Lower leg skin (tissue), 4 donors: ENCODE data around the gene CACNB2. TPM values are rescaled to one million over a fixed set of nuclear protein-coding genes. Genes with fewer than 3 reads are reported as not detected.

Experiments
- DNase-seq, 2 donors: peaks; one replicate each; pipeline ENCODE4 v3.0.0-alpha.2; 2019; ENCODE audit warnings: low spot score in 2 of 2
- H3K4me3 ChIP-seq: fragments of 200-600 bp; sonication (generic); 2 replicates; pipeline ENCODE4 v1.5.1; 2017; ENCODE audit warnings: mild to moderate bottlenecking, low read depth; ENCODE audit not compliant: poor library complexity, severe bottlenecking
- POLR2A ChIP-seq, 2 donors: fragments of 450-650 bp; IDR thresholded peaks; one replicate each; pipeline ENCODE4 v1.6.1; 2016 to 2017; ENCODE audit warnings: antibody characterized with exemption in 2 of 2, mild to moderate bottlenecking in 1 of 2, moderate library complexity in 1 of 2
- WGBS, 2 donors: methylation state at CpG; one replicate each; pipeline ENCODE4 v1.1.5; 2018; 5-methylcytosine and 5-hydroxymethylcytosine counted together
- intact Hi-C: fragments of 100-400 bp; cut with DNase I; formaldehyde crosslinking; loops from one replicate; pipeline ENCODE4 v1.15.0; 2023; ENCODE audit warnings: low total_unique reads
- total RNA-seq, 4 donors: library from RNA; depleted of rRNA; stranded (reverse); fragments of >200 nt; gene quantifications; one replicate each; pipeline ENCODE4 v1.1.0, GENCODE V29; 2016
- TF ChIP-seq, protein P1 (sequence below), 3 donors: fragments of 450-650 bp; IDR thresholded peaks; one replicate each; pipeline ENCODE4 v1.5.1; 2016; ENCODE audit warnings: antibody characterized with exemption in 3 of 3, mild to moderate bottlenecking in 3 of 3, moderate library complexity in 2 of 3

CACNB2 gene
- total RNA-seq, 4 donors from 2014 or later: 3.6 to 7.6 (median 6.1) TPM

GRCh38 chr10:18527687-18528086 lies 387.5 kb downstream of the CACNB2 start:
- TF ChIP-seq, protein P1, sequence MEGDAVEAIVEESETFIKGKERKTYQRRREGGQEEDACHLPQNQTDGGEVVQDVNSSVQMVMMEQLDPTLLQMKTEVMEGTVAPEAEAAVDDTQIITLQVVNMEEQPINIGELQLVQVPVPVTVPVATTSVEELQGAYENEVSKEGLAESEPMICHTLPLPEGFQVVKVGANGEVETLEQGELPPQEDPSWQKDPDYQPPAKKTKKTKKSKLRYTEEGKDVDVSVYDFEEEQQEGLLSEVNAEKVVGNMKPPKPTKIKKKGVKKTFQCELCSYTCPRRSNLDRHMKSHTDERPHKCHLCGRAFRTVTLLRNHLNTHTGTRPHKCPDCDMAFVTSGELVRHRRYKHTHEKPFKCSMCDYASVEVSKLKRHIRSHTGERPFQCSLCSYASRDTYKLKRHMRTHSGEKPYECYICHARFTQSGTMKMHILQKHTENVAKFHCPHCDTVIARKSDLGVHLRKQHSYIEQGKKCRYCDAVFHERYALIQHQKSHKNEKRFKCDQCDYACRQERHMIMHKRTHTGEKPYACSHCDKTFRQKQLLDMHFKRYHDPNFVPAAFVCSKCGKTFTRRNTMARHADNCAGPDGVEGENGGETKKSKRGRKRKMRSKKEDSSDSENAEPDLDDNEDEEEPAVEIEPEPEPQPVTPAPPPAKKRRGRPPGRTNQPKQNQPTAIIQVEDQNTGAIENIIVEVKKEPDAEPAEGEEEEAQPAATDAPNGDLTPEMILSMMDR (IDR thresholded peaks at IDR 0.05): no peak
- intact Hi-C loops: no loop called here
- DNase-seq: no peak
- WGBS, 2 donors: 91% methylated on average over 2 of the region's 2 CpGs
- no peak overlapping the region for H3K4me3 ChIP-seq

GRCh38 chr10:18528292-18528691 lies 388.1 kb downstream of the CACNB2 start:
- WGBS, 2 donors: 90 to 92% methylated on average over 3 of the region's 3 CpGs
- H3K4me3 ChIP-seq: no peak overlapping the region
- intact Hi-C loops: no loop called here
- DNase-seq: no peak
- TF ChIP-seq, protein P1 (IDR thresholded peaks at IDR 0.05): no peak
- no peak for TF ChIP-seq POLR2A (IDR thresholded peaks at IDR 0.05)

GRCh38 chr10:18532881-18533535 lies 392.8 kb downstream of the CACNB2 start:
- H3K4me3 ChIP-seq: no peak overlapping the region
- no peak for TF ChIP-seq POLR2A (IDR thresholded peaks at IDR 0.05)
- TF ChIP-seq, protein P1 (IDR thresholded peaks at IDR 0.05): no peak
- intact Hi-C loops: no loop called here
- no peak for DNase-seq
- 83 to 89% methylated on average over 7 of the region's 7 CpGs for WGBS, 2 donors

DNA sequence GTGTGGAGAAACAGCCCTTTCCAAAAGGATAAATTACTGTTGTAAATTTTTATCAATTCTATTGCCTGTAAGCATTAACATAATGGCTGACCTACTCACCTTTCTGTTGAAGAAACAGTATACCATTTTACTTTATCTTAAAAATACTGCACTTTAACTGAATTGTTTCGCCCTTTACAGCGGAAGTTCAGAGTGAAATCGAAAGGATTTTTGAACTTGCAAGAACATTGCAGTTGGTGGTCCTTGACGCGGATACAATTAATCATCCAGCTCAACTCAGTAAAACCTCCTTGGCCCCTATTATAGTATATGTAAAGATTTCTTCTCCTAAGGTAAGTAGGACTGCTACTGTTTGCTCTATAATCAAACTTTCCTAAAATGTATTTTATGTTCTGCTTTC lies 393.7 kb downstream of the CACNB2 start:
- 96% methylated on average over 5 of the region's 5 CpGs for WGBS, 2 donors
- no peak for DNase-seq
- no peak overlapping the region for H3K4me3 ChIP-seq
- intact Hi-C loops: no loop called here
- no peak for TF ChIP-seq POLR2A (IDR thresholded peaks at IDR 0.05)
- TF ChIP-seq, protein P1 (IDR thresholded peaks at IDR 0.05): no peak

DNA sequence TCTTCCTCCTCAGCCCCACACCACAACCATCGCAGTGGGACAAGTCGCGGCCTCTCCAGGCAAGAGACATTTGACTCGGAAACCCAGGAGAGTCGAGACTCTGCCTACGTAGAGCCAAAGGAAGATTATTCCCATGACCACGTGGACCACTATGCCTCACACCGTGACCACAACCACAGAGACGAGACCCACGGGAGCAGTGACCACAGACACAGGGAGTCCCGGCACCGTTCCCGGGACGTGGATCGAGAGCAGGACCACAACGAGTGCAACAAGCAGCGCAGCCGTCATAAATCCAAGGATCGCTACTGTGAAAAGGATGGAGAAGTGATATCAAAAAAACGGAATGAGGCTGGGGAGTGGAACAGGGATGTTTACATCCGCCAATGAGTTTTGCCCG lies 399.1 kb downstream of the CACNB2 start:
- intact Hi-C loops: no loop called here
- no peak for DNase-seq
- 91 to 92% methylated on average over 22 of the region's 22 CpGs for WGBS, 2 donors
- TF ChIP-seq POLR2A (IDR thresholded peaks at IDR 0.05): no peak
- TF ChIP-seq, protein P1 (IDR thresholded peaks at IDR 0.05): no peak
- H3K4me3 ChIP-seq: no peak overlapping the region

DNA sequence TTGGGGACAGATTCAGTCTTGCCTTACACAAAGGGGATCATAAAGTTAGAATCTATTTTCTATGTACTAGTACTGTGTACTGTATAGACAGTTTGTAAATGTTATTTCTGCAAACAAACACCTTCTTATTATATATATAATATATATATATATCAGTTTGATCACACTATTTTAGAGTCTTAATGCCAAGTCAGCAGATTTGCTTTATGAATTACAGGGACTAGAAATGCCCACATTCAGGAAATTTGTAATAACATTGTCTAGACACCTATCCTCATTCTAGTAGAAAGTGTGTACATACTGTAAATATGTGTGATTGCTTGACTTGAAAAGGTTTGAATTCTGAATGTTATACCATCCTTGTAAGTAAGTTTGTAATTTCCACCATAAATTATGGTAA lies 400.0 kb downstream of the CACNB2 start:
- intact Hi-C loops: no loop called here
- no peak overlapping the region for H3K4me3 ChIP-seq
- no peak for DNase-seq
- TF ChIP-seq, protein P1 (IDR thresholded peaks at IDR 0.05): no peak
- TF ChIP-seq POLR2A (IDR thresholded peaks at IDR 0.05): no peak
